Measurements from ENCODE around the gene CASZ1. TPM values are rescaled to one million over a fixed set of nuclear protein-coding genes. Genes with fewer than 3 reads are reported as not detected.

The CASZ1 gene
- total RNA-seq, 4 donors from 2014 or later, result 21.9 to 60.2 (median 29.6) TPM

GRCh38 chr1:10699470-10699835, 97.0 kb downstream of the CASZ1 start:
- intact Hi-C loops (cut with DNase I), result no loop called here

GRCh38 chr1:10698726-10699469, 97.5 kb downstream of the CASZ1 start:
- Histone ChIP-seq H3K27me3 (no peaks in the 10 kb centered on the region), H3K4me3 (no peak overlapping the region), H3K4me1 (peaks cover 13 to 22% (median 16%) of the 10 kb centered on the region in 4 donors), H3K9me3 (no peaks in the 10 kb centered on the region), H3K36me3 (no peaks in the 10 kb centered on the region), H3K27ac (replicated peaks in 1 of 4) (no peak overlapping the region)
- 65% methylated on average over 8 of the region's 14 CpGs for WGBS
- intact Hi-C loops (cut with DNase I), result no loop called here
- DNase-seq (ENCODE audit: extremely low spot score), result no peak
- TF ChIP-seq POLR2AphosphoS5 (IDR thresholded peaks at IDR 0.05) (no peak), CTCF (IDR thresholded peaks at IDR 0.05) (no peak), EP300 (IDR thresholded peaks at IDR 0.05) (no peak), POLR2A (IDR thresholded peaks at IDR 0.05; ENCODE audit: low read depth) (no peak)

More at GRCh38 chr1:10699470-10699835, 97.0 kb downstream of the CASZ1 start:
- no peak overlapping the region for H3K27ac ChIP-seq (replicated peaks in 1 of 4)
- H3K36me3 ChIP-seq, result no peaks in the 10 kb centered on the region
- H3K9me3 ChIP-seq, result no peaks in the 10 kb centered on the region
- H3K4me3 ChIP-seq, result no peak overlapping the region
- H3K4me1 ChIP-seq, result peaks cover 19 to 23% (median 21%) of the 10 kb centered on the region in 4 donors
- no peak for DNase-seq (ENCODE audit: extremely low spot score)
- 89% methylated on average over 7 of the region's 7 CpGs for WGBS
- no peak for TF ChIP-seq POLR2AphosphoS5 (IDR thresholded peaks at IDR 0.05)
- no peak for TF ChIP-seq CTCF (IDR thresholded peaks at IDR 0.05)
- no peak for TF ChIP-seq POLR2A (IDR thresholded peaks at IDR 0.05; ENCODE audit: low read depth)
- no peak for TF ChIP-seq EP300 (IDR thresholded peaks at IDR 0.05)
- H3K27me3 ChIP-seq, result no peaks in the 10 kb centered on the region

GRCh38 chr1:10697621-10698160, 98.8 kb downstream of the CASZ1 start:
- Histone ChIP-seq H3K27me3 (no peaks in the 10 kb centered on the region), H3K27ac (replicated peaks in 1 of 4) (no peak overlapping the region), H3K4me3 (no peak overlapping the region), H3K4me1 (peaks cover 19 to 25% (median 23%) of the 10 kb centered on the region in 4 donors), H3K36me3 (no peaks in the 10 kb centered on the region), H3K9me3 (no peaks in the 10 kb centered on the region)
- DNase-seq (ENCODE audit: extremely low spot score), result no peak
- intact Hi-C loops (cut with DNase I), result no loop called here
- WGBS, result 92% methylated on average over 25 of the region's 25 CpGs
- TF ChIP-seq POLR2AphosphoS5 (IDR thresholded peaks at IDR 0.05) (no peak), CTCF (IDR thresholded peaks at IDR 0.05) (no peak), POLR2A (IDR thresholded peaks at IDR 0.05; ENCODE audit: low read depth) (no peak), EP300 (IDR thresholded peaks at IDR 0.05) (no peak)

GRCh38 chr1:10696977-10697376, 99.5 kb downstream of the CASZ1 start:
- Histone ChIP-seq H3K27me3 (no peaks in the 10 kb centered on the region), H3K4me3 (no peak overlapping the region), H3K4me1 (peaks cover 26 to 33% (median 30%) of the 10 kb centered on the region in 4 donors), H3K36me3 (no peaks in the 10 kb centered on the region), H3K9me3 (no peaks in the 10 kb centered on the region), H3K27ac (replicated peaks in 1 of 4) (no peak overlapping the region)
- no peak for DNase-seq (ENCODE audit: extremely low spot score)
- WGBS, result 88% methylated on average over 7 of the region's 7 CpGs
- no peak for TF ChIP-seq POLR2A (IDR thresholded peaks at IDR 0.05; ENCODE audit: low read depth)
- no peak for TF ChIP-seq EP300 (IDR thresholded peaks at IDR 0.05)
- TF ChIP-seq CTCF (IDR thresholded peaks at IDR 0.05), result no peak
- TF ChIP-seq POLR2AphosphoS5 (IDR thresholded peaks at IDR 0.05), result no peak
- intact Hi-C loops (cut with DNase I), result no loop called here
